LNCAP (cell line): ENCODE data around the gene TEX2.

Experiments used
- TF ChIP-seq, protein P1 (sequence below): fragments of 450-650 bp; IDR thresholded peaks from 2 replicates; pipeline ENCODE4 v1.5.1; 2017; ENCODE audit warnings: mild to moderate bottlenecking

TEX2 gene

DNA sequence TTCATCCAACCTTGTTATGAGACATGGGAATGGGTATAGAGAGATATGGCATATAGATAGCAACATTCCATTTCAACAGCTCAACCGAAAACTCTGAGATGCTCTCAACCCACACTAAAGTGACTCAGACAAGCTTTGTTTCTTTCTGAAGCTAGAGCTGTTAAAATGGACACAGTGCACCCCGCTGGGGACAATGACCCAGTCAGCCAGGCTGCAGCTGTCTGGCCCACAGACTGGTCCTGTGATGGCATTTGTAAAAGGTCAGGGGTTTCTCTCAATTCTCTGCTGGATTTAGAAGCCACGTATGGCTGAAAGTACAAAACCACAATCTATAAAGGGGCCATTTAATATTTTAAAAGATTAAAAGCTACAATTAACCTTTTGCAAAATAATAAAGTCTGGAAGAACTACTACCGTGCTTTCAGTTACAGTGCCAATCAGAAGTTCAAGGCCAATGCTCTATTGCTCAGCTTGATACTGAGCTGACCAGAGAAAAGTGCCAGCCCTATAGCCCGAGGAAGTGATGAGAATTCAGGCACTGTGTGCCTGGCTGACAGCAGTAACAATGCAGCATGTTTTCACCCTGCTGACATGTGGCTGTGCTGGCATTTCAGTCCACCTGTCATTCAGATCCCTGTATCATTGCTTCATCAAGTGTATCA is 60.2 kb downstream of the TEX2 start:
- TF ChIP-seq, protein P1, sequence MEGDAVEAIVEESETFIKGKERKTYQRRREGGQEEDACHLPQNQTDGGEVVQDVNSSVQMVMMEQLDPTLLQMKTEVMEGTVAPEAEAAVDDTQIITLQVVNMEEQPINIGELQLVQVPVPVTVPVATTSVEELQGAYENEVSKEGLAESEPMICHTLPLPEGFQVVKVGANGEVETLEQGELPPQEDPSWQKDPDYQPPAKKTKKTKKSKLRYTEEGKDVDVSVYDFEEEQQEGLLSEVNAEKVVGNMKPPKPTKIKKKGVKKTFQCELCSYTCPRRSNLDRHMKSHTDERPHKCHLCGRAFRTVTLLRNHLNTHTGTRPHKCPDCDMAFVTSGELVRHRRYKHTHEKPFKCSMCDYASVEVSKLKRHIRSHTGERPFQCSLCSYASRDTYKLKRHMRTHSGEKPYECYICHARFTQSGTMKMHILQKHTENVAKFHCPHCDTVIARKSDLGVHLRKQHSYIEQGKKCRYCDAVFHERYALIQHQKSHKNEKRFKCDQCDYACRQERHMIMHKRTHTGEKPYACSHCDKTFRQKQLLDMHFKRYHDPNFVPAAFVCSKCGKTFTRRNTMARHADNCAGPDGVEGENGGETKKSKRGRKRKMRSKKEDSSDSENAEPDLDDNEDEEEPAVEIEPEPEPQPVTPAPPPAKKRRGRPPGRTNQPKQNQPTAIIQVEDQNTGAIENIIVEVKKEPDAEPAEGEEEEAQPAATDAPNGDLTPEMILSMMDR: no peak

GRCh38 chr17:64200080-64201032 is 62.7 kb downstream of the TEX2 start:
- TF ChIP-seq, protein P1: no peak

- TF ChIP-seq, protein P1: no peak
These were observed 64.5 kb downstream of the TEX2 start for GRCh38 chr17:64198331-64199090.

- TF ChIP-seq, protein P1: no peak
These were observed 66.5 kb downstream of the TEX2 start for GRCh38 chr17:64196601-64197000.

DNA sequence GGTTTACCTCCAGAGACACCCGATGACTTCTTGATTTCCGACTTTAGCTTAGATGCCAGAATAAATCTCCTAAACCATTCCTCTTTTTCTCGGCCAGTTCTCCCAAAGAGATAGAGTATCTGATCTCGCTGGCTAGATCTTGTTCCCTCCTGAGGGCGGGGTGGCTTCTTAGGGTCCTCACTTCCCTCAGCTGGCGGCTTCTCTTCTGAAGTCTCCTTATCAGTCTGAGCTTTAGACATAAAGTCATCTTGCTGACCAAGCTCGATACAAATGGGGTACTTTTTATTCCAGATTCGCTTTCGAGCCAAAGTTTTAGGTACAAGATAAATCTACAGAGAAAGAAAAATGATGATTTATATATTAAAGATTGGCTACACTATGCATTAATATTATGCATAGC is 69.5 kb downstream of the TEX2 start:
- TF ChIP-seq, protein P1: no peak

DNA sequence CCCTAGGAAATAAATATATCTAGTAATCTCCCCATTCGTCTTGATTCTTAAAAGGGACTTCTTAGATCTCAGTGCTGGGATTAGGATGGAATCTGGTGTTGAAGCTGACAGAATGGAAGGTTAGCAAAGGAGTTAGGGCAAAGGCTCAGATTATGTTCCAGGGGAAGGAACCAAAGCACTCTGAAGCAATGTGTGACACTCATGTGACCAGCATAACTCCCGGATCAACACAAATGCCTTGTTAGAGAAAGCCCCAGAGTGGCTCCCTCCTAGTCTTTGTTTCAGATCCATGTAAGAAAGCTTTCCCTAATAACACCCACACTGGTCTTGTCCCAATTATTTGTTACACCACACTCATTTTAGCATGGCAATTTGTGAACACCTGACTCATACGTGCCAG is 70.5 kb downstream of the TEX2 start:
- TF ChIP-seq, protein P1: no peak

DNA sequence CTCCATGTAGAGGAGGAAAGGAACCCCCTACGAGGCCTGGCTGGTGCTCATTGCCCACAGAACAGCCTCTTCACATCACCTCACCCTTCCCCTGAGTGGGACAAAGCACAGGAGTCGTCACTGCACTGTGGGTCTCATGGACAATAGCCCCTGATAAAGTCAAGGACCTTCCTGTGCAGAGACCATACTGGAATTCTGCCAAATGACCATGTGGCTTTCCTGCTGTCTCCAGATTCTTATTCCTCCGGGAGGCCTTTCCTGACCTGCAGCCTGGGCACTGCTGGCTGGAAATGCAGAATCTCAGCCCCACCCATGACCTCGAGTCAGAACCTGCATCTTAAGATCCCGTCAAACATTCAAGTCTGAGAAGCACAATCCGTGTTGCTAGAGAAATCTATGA is 72.6 kb downstream of the TEX2 start:
- TF ChIP-seq, protein P1: no peak
